Memory B cell (primary cell): Measurements from ENCODE around the gene EXTL1.

ENCODE experiments used
- ATAC-seq: fragments of 150-1000 bp; cut with Tn5 transposase; 2 replicates; pipeline ENCODE4 v1.10.0; 2021; ENCODE audit warnings: low read depth, mild to moderate bottlenecking, moderate library complexity
- DNase-seq, 2 donors: peaks; one replicate each; pipeline ENCODE4 v3.0.0; 2022; ENCODE audit warnings: low spot score in 2 of 2
- H3K27ac Mint-ChIP-seq: one replicate; pipeline ENCODE4 v1.8.0; 2022; ENCODE audit warnings: mild to moderate bottlenecking, moderate library complexity, mixed read lengths
- H3K27me3 Mint-ChIP-seq: one replicate; pipeline ENCODE4 v1.8.0; 2022; ENCODE audit warnings: mixed read lengths
- H3K36me3 Mint-ChIP-seq: one replicate; pipeline ENCODE4 v1.8.0; 2022; ENCODE audit warnings: mild to moderate bottlenecking, mixed read lengths
- H3K4me1 Mint-ChIP-seq: one replicate; pipeline ENCODE4 v1.8.0; 2022; ENCODE audit warnings: mixed read lengths
- H3K4me3 Mint-ChIP-seq: one replicate; pipeline ENCODE4 v1.8.0; 2022; ENCODE audit warnings: mild to moderate bottlenecking, moderate library complexity, mixed read lengths
- H3K9me3 Mint-ChIP-seq: one replicate; pipeline ENCODE4 v1.8.0; 2022; ENCODE audit warnings: mixed read lengths

EXTL1 gene

GRCh38 chr1:26050248-26050640 lies 28.7 kb downstream of the EXTL1 start:
- no peak for ATAC-seq
- H3K27me3 Mint-ChIP-seq: peaks cover 11% of the 10 kb centered on the region

GRCh38 chr1:26053718-26054560 lies 32.4 kb downstream of the EXTL1 start:
- no peak for ATAC-seq
- no peak overlapping the region for H3K4me3 Mint-ChIP-seq
- H3K9me3 Mint-ChIP-seq: no peaks in the 10 kb centered on the region
- H3K27ac Mint-ChIP-seq: no peak overlapping the region
- no peaks in the 10 kb centered on the region for H3K4me1 Mint-ChIP-seq
- H3K36me3 Mint-ChIP-seq: no peaks in the 10 kb centered on the region
- DNase-seq: no peak
- peaks cover 14% of the 10 kb centered on the region for H3K27me3 Mint-ChIP-seq

More at GRCh38 chr1:26050248-26050640, 28.7 kb downstream of the EXTL1 start:
- DNase-seq: no peak
- Mint-ChIP-seq H3K9me3 (no peaks in the 10 kb centered on the region), H3K4me1 (peaks cover under 1% of the 10 kb centered on the region), H3K27ac (no peak overlapping the region), H3K36me3 (no peaks in the 10 kb centered on the region), H3K4me3 (no peak overlapping the region)

- Mint-ChIP-seq H3K4me3 (no peak overlapping the region), H3K27me3 (peaks cover 18% of the 10 kb centered on the region), H3K27ac (no peak overlapping the region), H3K36me3 (no peaks in the 10 kb centered on the region), H3K4me1 (no peaks in the 10 kb centered on the region), H3K9me3 (no peaks in the 10 kb centered on the region)
- no peak for DNase-seq
- no peak for ATAC-seq
Measured at GRCh38 chr1:26055041-26055440, 33.5 kb downstream of the EXTL1 start.

GRCh38 chr1:26057189-26057588 lies 35.6 kb downstream of the EXTL1 start:
- H3K36me3 Mint-ChIP-seq: no peaks in the 10 kb centered on the region
- DNase-seq: no peak
- no peak for ATAC-seq
- no peaks in the 10 kb centered on the region for H3K4me1 Mint-ChIP-seq
- no peak overlapping the region for H3K4me3 Mint-ChIP-seq
- H3K27me3 Mint-ChIP-seq: peaks cover 16% of the 10 kb centered on the region
- no peaks in the 10 kb centered on the region for H3K9me3 Mint-ChIP-seq
- H3K27ac Mint-ChIP-seq: no peak overlapping the region

GRCh38 chr1:26058052-26058595 lies 36.5 kb downstream of the EXTL1 start:
- H3K4me3 Mint-ChIP-seq: no peak overlapping the region
- H3K4me1 Mint-ChIP-seq: no peaks in the 10 kb centered on the region
- no peaks in the 10 kb centered on the region for H3K9me3 Mint-ChIP-seq
- ATAC-seq: no peak
- no peaks in the 10 kb centered on the region for H3K36me3 Mint-ChIP-seq
- peaks cover 16% of the 10 kb centered on the region for H3K27me3 Mint-ChIP-seq
- DNase-seq: no peak
- no peak overlapping the region for H3K27ac Mint-ChIP-seq

GRCh38 chr1:26059906-26060305 lies 38.3 kb downstream of the EXTL1 start:
- Mint-ChIP-seq H3K4me3 (no peak overlapping the region), H3K27me3 (peaks cover 18% of the 10 kb centered on the region)

GRCh38 chr1:26060832-26061574 lies 39.4 kb downstream of the EXTL1 start:
- Mint-ChIP-seq H3K27me3 (peaks cover 16% of the 10 kb centered on the region), H3K36me3 (no peaks in the 10 kb centered on the region), H3K4me3 (no peak overlapping the region), H3K4me1 (no peaks in the 10 kb centered on the region), H3K27ac (no peak overlapping the region), H3K9me3 (no peaks in the 10 kb centered on the region)
- no peak for ATAC-seq
- DNase-seq: no peak

More at GRCh38 chr1:26059906-26060305, 38.3 kb downstream of the EXTL1 start:
- ATAC-seq: no peak
- no peaks in the 10 kb centered on the region for H3K36me3 Mint-ChIP-seq
- no peaks in the 10 kb centered on the region for H3K4me1 Mint-ChIP-seq
- H3K27ac Mint-ChIP-seq: no peak overlapping the region
- H3K9me3 Mint-ChIP-seq: no peaks in the 10 kb centered on the region
- DNase-seq: no peak

- DNase-seq (no peak), ATAC-seq (no peak)
- peaks cover 16% of the 10 kb centered on the region for H3K27me3 Mint-ChIP-seq
- H3K9me3 Mint-ChIP-seq: no peaks in the 10 kb centered on the region
- no peak overlapping the region for H3K4me3 Mint-ChIP-seq
- no peaks in the 10 kb centered on the region for H3K4me1 Mint-ChIP-seq
- no peaks in the 10 kb centered on the region for H3K36me3 Mint-ChIP-seq
- H3K27ac Mint-ChIP-seq: no peak overlapping the region
Measured at GRCh38 chr1:26064553-26064952, 43.0 kb downstream of the EXTL1 start.

GRCh38 chr1:26066160-26066559 lies 44.6 kb downstream of the EXTL1 start:
- Mint-ChIP-seq H3K4me3 (no peak overlapping the region), H3K27me3 (peaks cover 14% of the 10 kb centered on the region), H3K36me3 (no peaks in the 10 kb centered on the region), H3K4me1 (no peaks in the 10 kb centered on the region), H3K9me3 (no peaks in the 10 kb centered on the region), H3K27ac (no peak overlapping the region)
- ATAC-seq (no peak), DNase-seq (no peak)

GRCh38 chr1:26066857-26067256 lies 45.3 kb downstream of the EXTL1 start:
- DNase-seq (no peak), ATAC-seq (no peak)

GRCh38 chr1:26067432-26067911 lies 45.9 kb downstream of the EXTL1 start, which contains the start of gene TRIM63:
Gene TRIM63 (minus strand): TSS chr1:26067630. CDS start chr1:26067494, 136 bp downstream.
- no peak for ATAC-seq

More at GRCh38 chr1:26066857-26067256, 45.3 kb downstream of the EXTL1 start:
- H3K4me3 Mint-ChIP-seq: no peak overlapping the region
- no peaks in the 10 kb centered on the region for H3K4me1 Mint-ChIP-seq
- no peaks in the 10 kb centered on the region for H3K9me3 Mint-ChIP-seq
- H3K36me3 Mint-ChIP-seq: no peaks in the 10 kb centered on the region
- H3K27ac Mint-ChIP-seq: no peak overlapping the region
- H3K27me3 Mint-ChIP-seq: peaks cover 14% of the 10 kb centered on the region

GRCh38 chr1:26069941-26070295 lies 48.3 kb downstream of the EXTL1 start:
- Mint-ChIP-seq H3K27ac (no peak overlapping the region), H3K9me3 (no peaks in the 10 kb centered on the region), H3K27me3 (peaks cover 21% of the 10 kb centered on the region), H3K4me3 (no peak overlapping the region), H3K4me1 (no peaks in the 10 kb centered on the region), H3K36me3 (no peaks in the 10 kb centered on the region)
- DNase-seq: no peak
- no peak for ATAC-seq

More at GRCh38 chr1:26067432-26067911, 45.9 kb downstream of the EXTL1 start, which contains the start of gene TRIM63:
- Mint-ChIP-seq H3K4me1 (no peaks in the 10 kb centered on the region), H3K36me3 (no peaks in the 10 kb centered on the region), H3K27me3 (peaks cover 19% of the 10 kb centered on the region), H3K9me3 (no peaks in the 10 kb centered on the region), H3K27ac (no peak within 1 kb of the TSS), H3K4me3 (no peak within 1 kb of the TSS)
- DNase-seq: no peak

- Mint-ChIP-seq H3K4me1 (no peaks in the 10 kb centered on the region), H3K9me3 (no peaks in the 10 kb centered on the region), H3K4me3 (no peak overlapping the region), H3K36me3 (no peaks in the 10 kb centered on the region), H3K27ac (no peak overlapping the region), H3K27me3 (peaks cover 22% of the 10 kb centered on the region)
- DNase-seq (no peak), ATAC-seq (no peak)
Measured at GRCh38 chr1:26070296-26070962, 48.9 kb downstream of the EXTL1 start.

GRCh38 chr1:26070963-26071342 lies 49.4 kb downstream of the EXTL1 start:
- no peaks in the 10 kb centered on the region for H3K36me3 Mint-ChIP-seq
- no peaks in the 10 kb centered on the region for H3K9me3 Mint-ChIP-seq
- H3K4me3 Mint-ChIP-seq: no peak overlapping the region
- H3K4me1 Mint-ChIP-seq: no peaks in the 10 kb centered on the region
- no peak overlapping the region for H3K27ac Mint-ChIP-seq
- H3K27me3 Mint-ChIP-seq: peaks cover 26% of the 10 kb centered on the region
- ATAC-seq (no peak), DNase-seq (no peak)
